Subcutaneous adipose tissue (tissue), 4 donors: ENCODE results near the gene TYW5. TPM values are rescaled to one million over a fixed set of nuclear protein-coding genes. Genes with fewer than 3 reads are reported as not detected.

Source experiments
- total RNA-seq, 4 donors: library from RNA; depleted of rRNA; stranded (reverse); fragments of >200 nt; gene quantifications; one replicate each; pipeline ENCODE4 v1.1.0, GENCODE V29; 2016
- TF ChIP-seq, protein P1 (sequence below): fragments of 450-650 bp; IDR thresholded peaks from one replicate; pipeline ENCODE4 v1.5.1; 2016; ENCODE audit warnings: low read depth, mild to moderate bottlenecking, control low read depth, antibody characterized with exemption, moderate library complexity

TYW5 gene
- total RNA-seq, 4 donors from 2014 or later = 6.2 to 7.5 (median 6.9) TPM

DNA sequence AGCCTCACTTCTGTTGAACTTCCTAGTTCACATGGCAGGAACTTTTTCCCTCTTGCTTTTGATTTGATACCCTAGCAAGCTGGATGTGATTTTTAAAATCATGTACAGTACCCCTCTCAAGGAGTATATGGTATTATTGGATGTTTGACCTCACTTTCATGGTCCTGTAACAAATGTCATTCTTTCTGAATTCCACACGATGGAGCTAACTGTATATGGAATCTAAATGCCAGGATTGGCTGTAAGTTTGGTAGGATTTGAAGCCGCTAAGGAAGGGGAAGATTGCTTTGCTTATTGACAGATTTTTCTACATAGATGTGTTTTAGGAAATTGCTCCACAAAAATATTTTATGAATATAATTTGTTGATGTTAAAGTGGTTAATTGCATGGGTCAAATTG, 18.4 kb upstream of the TYW5 start:
- TF ChIP-seq, protein P1, sequence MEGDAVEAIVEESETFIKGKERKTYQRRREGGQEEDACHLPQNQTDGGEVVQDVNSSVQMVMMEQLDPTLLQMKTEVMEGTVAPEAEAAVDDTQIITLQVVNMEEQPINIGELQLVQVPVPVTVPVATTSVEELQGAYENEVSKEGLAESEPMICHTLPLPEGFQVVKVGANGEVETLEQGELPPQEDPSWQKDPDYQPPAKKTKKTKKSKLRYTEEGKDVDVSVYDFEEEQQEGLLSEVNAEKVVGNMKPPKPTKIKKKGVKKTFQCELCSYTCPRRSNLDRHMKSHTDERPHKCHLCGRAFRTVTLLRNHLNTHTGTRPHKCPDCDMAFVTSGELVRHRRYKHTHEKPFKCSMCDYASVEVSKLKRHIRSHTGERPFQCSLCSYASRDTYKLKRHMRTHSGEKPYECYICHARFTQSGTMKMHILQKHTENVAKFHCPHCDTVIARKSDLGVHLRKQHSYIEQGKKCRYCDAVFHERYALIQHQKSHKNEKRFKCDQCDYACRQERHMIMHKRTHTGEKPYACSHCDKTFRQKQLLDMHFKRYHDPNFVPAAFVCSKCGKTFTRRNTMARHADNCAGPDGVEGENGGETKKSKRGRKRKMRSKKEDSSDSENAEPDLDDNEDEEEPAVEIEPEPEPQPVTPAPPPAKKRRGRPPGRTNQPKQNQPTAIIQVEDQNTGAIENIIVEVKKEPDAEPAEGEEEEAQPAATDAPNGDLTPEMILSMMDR = no peak

DNA sequence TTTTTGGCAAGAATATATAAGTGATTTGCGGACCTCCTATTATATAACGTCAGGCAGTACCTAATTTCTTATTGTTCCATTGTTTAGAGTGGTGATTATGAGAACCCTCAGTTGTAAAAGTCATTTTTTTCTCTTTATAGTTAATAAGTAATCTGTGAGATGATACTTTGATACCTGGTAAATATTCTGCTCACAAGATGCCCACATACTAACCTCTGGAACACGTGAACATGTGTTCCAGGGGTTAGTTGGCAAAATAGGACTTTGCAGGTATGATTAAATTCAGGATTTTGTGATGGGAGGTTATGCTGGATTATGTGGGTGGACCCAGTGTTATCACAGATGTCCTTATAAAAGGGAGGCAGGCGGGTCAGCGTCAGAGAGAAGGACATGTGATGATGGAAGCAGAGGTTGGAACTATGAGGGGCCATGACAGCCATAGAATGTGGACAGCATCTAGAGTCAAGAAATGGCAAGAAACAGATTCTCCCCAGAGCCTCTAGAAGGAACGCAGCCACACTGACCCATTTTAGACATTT, 16.9 kb upstream of the TYW5 start:
- TF ChIP-seq, protein P1 = no peak

DNA sequence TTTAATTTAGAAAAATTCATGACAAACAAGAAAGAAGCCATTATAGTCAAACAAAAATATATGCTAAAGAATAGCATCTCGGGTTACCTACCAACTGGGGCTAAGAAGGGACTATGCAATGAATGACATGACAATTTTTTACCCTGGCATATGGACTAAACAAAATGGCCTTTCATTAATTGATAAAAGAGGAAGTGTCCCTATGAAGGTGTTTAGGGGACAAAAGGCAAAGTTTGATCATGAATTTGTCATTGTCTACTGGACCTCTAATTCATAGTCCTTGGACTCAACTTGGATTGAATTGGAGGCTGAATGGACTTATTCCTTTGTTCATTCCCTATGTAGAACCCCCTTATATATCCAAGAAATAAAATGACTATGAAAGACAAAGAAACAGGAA, 12.8 kb upstream of the TYW5 start:
- TF ChIP-seq, protein P1 = no peak

DNA sequence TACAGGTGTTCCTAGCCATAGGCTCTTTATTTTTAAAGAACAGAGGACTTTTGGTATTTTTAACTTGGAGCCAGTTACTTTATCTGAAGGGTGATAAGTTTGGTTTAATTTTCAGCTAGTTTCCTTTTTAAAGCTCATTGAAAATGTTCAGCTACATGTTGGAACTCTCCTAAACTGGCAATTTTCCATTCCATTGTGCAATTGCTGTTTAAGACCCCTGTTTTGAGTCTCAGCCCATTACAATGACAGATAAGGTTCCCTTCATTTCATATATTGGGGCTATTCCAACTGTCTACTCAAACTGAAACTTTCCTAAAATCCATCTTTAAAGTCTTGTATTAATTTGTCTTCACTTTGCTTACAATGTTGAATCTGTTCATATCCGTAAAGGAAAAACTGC, 11.7 kb upstream of the TYW5 start:
- TF ChIP-seq, protein P1 = no peak

DNA sequence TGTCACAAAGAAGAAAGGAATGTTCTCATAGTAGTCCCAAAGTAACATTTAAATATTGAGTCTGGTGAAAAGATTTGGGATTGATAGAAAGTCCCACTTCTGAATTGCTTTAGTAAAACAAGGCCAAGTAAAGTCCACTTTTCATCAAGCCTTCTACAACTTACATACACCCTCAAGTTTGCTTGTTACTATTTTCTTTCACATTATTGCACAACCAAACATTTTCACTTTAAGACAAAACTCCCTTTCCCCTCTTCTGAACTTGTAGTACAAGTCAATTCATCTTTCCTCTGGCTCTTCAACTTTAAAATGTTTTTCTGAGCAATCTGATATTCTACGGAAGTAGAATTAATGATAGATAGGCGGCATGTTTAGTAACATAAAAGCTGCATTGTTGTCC, 11.1 kb upstream of the TYW5 start:
- TF ChIP-seq, protein P1 = no peak

DNA sequence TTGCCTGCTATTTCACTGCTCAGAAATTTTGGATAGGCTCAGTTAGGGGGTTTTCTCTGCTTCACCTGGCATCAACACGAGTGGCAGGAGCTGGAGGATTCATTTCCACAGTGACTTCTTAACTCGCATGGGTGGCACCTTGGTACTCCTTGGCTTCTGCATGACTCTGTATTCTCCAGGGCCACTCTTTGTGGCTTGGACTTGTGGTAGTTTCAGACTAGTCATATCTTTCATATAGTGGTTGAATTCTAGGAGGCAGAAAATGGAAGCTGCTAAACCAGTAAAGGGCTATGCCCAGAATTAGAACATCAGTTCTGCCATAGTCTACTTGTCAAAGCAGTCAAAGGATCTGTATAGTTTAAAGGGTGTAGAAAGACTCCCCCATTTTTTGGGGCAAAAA, 6.9 kb upstream of the TYW5 start:
- TF ChIP-seq, protein P1 = no peak

DNA sequence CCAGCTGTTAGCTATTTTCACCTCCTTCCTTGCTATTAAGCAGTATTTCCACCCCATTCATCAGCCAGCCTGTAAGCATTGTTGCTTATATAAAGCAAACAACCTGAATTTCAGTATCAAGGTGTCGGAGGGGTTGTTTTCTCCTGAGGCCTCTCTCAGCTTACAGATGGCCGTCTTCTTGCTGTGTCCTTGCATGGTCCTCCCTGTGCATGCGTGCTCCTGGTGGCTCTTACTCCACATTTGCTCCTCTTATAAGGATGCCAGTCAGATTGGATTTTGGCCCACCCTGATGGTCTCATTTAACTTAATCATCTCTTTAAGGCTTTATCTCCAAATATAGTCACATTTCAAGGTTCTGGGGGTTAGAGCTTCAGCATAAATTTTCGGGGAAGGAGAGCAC, 2.7 kb upstream of the TYW5 start:
- TF ChIP-seq, protein P1 = no peak

DNA sequence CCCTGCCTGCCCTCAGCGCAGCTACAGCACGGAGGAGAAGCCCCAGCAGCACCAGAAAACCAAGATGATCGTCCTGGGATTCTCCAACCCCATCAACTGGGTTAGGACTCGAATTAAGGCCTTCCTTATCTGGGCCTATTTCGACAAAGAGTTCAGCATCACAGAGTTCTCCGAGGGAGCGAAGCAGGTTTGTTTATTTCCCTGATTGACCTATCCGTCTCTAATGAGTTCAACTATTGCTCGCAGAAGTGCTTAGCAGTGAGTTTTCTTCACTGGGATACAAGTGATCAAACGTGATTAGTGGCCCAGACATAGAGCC, 730 bp upstream of the TYW5 start:
- TF ChIP-seq, protein P1 = no peak
